Gastroesophageal sphincter (tissue), 4 donors: ENCODE data around the gene TSPO2. TPM values are rescaled to one million over a fixed set of nuclear protein-coding genes. Genes with fewer than 3 reads are reported as not detected.

Experiments
- ATAC-seq: fragments of 150-250 bp; one replicate; pipeline ENCODE4 v1.9.1; 2016; ENCODE audit warnings: mild to moderate bottlenecking, moderate library complexity
- H3K27ac ChIP-seq, 4 donors: fragments of 200-600 bp; sonication (generic) in 3 of 4; 1 replicate in 3 of 4; 2 replicates in 1 of 4; pipeline ENCODE4 v1.5.1; 2016 to 2019
- H3K27me3 ChIP-seq: fragments of 200-600 bp; sonication (generic); one replicate; pipeline ENCODE4 v1.5.1; 2019
- H3K36me3 ChIP-seq, 2 donors: fragments of 200-600 bp; sonication (generic); one replicate each; pipeline ENCODE4 v1.5.1; 2019; ENCODE audit warnings: control low read depth in 1 of 2
- H3K4me1 ChIP-seq, 3 donors: fragments of 200-600 bp; sonication (generic); 1 replicate in 2 of 3; 2 replicates in 1 of 3; pipeline ENCODE4 v1.5.1; 2016 to 2019; ENCODE audit warnings: control low read depth in 2 of 3
- H3K4me3 ChIP-seq, 2 donors: fragments of 200-600 bp; sonication (generic); one replicate each; pipeline ENCODE4 v1.5.1; 2019; ENCODE audit warnings: mild to moderate bottlenecking in 1 of 2, moderate library complexity in 1 of 2
- H3K9me3 ChIP-seq, 3 donors: fragments of 200-600 bp; sonication (generic); one replicate each; pipeline ENCODE4 v1.5.1; 2017 to 2019; ENCODE audit warnings: control low read depth in 2 of 3
- EP300 ChIP-seq: sonication (generic); formaldehyde crosslinking; IDR thresholded peaks from one replicate; pipeline ENCODE4 v1.6.1; 2017; ENCODE audit warnings: antibody characterized with exemption, mild to moderate bottlenecking
- POLR2A ChIP-seq, 2 donors: fragments of 450-650 bp; IDR thresholded peaks; one replicate each; pipeline ENCODE4 v1.6.1; 2017; ENCODE audit warnings: antibody characterized with exemption in 2 of 2, mild to moderate bottlenecking in 2 of 2, moderate library complexity in 1 of 2
- POLR2AphosphoS5 ChIP-seq: sonication (generic); formaldehyde crosslinking; IDR thresholded peaks from one replicate; pipeline ENCODE4 v1.6.1; 2017; ENCODE audit warnings: antibody characterized with exemption
- WGBS, 2 donors: methylation state at CpG; one replicate each; pipeline ENCODE4 v1.1.5; 2018; ENCODE audit warnings: low coverage in 1 of 2; 5-methylcytosine and 5-hydroxymethylcytosine counted together
- total RNA-seq, 4 donors: library from RNA; depleted of rRNA; stranded (reverse); fragments of >200 nt; gene quantifications; one replicate each; pipeline ENCODE4 v1.1.0, GENCODE V29; 2016
- TF ChIP-seq, protein P1 (sequence below), 4 experiments: fragments of 200-600 bp in 2 of 4; fragments of 450-650 bp in 2 of 4; sonication (generic) in 1 of 4; IDR thresholded peaks; one replicate each; pipeline ENCODE4 v1.5.1; 2017 to 2019; ENCODE audit warnings: antibody characterized with exemption in 4 of 4, mild to moderate bottlenecking in 2 of 4, moderate library complexity in 2 of 4

The TSPO2 gene
- total RNA-seq, 4 donors from 2014 or later: not detected

DNA sequence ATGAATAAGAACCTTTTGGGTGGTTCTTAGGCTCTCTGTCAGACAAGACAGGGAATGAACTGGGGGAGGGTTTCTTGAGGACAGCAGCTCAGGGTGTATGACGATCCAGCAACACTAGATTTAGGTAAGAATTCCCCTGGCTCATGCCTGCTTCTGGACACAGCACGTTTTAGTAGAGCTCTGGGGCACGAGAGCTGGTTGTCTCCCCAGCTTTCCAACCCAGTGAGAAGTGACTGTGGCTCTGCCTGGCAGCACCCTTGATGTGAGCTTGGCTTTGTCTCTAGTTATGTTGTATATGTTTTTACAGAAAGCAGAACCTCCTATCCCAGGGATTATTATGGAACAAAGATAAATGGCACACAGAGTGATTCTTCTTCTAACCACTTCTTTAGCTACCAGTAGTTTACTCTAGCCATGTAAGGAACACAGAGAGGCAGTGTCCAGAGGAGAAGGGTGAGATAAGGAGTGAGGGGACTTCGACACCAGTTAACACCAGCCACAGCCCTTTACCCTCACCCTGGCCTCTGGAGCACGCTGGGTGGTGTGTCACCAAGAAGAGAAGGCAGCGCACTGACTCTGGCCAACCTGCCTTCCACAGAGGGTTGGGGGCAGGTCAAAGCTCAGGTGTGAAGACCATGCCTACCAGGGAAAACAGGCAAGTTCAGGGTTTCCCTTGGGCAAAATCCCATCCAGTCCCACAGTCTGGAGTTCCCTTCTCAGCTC lies 14.7 kb downstream of the TSPO2 start:
- Histone ChIP-seq H3K4me1 (peaks cover 0 to 71% (median 5%) of the 10 kb centered on the region in 3 donors), H3K36me3 (peaks cover 0 to 9% of the 10 kb centered on the region in 2 donors), H3K9me3 (no peaks in the 10 kb centered on the region), H3K27me3 (no peaks in the 10 kb centered on the region), H3K4me3 (no peak overlapping the region), H3K27ac (peak overlapping the region in 3 of 4 donors; percentile 53 to 74 (median 69))
- 66 to 67% methylated on average over 3 to 6 of the region's 6 CpGs for WGBS, 2 donors
- no peak for TF ChIP-seq POLR2AphosphoS5
- TF ChIP-seq, protein P1, sequence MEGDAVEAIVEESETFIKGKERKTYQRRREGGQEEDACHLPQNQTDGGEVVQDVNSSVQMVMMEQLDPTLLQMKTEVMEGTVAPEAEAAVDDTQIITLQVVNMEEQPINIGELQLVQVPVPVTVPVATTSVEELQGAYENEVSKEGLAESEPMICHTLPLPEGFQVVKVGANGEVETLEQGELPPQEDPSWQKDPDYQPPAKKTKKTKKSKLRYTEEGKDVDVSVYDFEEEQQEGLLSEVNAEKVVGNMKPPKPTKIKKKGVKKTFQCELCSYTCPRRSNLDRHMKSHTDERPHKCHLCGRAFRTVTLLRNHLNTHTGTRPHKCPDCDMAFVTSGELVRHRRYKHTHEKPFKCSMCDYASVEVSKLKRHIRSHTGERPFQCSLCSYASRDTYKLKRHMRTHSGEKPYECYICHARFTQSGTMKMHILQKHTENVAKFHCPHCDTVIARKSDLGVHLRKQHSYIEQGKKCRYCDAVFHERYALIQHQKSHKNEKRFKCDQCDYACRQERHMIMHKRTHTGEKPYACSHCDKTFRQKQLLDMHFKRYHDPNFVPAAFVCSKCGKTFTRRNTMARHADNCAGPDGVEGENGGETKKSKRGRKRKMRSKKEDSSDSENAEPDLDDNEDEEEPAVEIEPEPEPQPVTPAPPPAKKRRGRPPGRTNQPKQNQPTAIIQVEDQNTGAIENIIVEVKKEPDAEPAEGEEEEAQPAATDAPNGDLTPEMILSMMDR (IDR thresholded peaks at IDR 0.05): no peak
- TF ChIP-seq POLR2A (IDR thresholded peaks at IDR 0.05): no peak
- no peak for TF ChIP-seq EP300
- peak; percentile 35 for ATAC-seq

DNA sequence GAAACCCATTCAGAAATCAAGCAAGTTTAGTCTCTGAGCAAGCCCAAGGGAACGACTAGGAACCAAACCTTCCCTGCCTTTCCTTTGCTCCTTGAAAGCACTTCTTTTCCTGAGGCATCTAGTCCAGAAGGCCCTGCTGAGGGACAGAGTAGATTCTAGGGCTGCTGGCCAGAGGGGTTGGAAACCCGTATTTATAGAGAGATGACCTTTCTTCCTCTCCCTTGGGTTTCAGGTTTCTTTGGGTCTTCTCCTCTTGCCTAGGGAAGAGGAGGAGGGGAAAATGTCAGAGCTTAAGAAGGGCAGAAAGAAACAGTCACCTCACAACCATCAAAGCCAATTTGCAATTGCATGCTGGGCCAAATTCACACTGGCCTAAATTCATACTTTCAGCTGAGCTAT lies 16.5 kb downstream of the TSPO2 start:
- 25 to 50% methylated on average over 1 of the region's 2 CpGs for WGBS, 2 donors
- Histone ChIP-seq H3K36me3 (peaks cover 4 to 22% of the 10 kb centered on the region in 2 donors), H3K27me3 (no peaks in the 10 kb centered on the region), H3K4me3 (no peak overlapping the region), H3K27ac (peak overlapping the region in 2 of 4 donors; percentile 69 to 74), H3K9me3 (no peaks in the 10 kb centered on the region), H3K4me1 (peaks cover 0 to 63% (median 5%) of the 10 kb centered on the region in 3 donors)
- ATAC-seq: no peak
- TF ChIP-seq POLR2AphosphoS5 (no peak), EP300 (no peak), POLR2A (IDR thresholded peaks at IDR 0.05) (no peak)

DNA sequence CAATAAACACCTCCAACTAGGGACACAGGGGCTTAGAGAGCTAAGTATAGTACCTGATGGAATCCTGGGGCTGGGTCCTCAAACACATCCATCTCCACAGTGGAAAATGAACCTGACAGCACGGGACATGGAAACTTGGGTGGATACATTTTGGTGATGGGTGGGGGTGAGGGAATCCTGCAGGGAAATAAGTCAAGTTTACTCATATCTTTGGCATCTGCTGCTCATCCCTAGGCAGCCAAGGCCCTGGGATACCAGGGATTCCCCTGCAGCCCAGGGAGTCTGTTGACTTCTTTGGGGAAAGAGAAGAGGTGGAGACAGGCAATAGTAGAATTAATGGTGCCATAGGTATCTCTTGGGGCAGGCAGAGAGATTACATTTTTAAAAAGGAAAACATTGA lies 17.3 kb downstream of the TSPO2 start:
- peak; percentile 38 for ATAC-seq
- TF ChIP-seq, protein P1 (IDR thresholded peaks at IDR 0.05): no peak
- TF ChIP-seq POLR2AphosphoS5 (no peak), POLR2A (IDR thresholded peaks at IDR 0.05) (no peak), EP300 (no peak)
- Histone ChIP-seq H3K4me3 (no peak overlapping the region), H3K9me3 (no peaks in the 10 kb centered on the region), H3K27me3 (no peaks in the 10 kb centered on the region), H3K27ac (peak overlapping the region in 2 of 4 donors; percentile 69 to 74), H3K4me1 (peaks cover 0 to 65% (median 5%) of the 10 kb centered on the region in 3 donors), H3K36me3 (peaks cover 4 to 29% of the 10 kb centered on the region in 2 donors)
- 21% methylated on average over 1 of the region's 1 CpG; no CpG with 5 or more reads in 1 of the 2 donors for WGBS, 2 donors

DNA sequence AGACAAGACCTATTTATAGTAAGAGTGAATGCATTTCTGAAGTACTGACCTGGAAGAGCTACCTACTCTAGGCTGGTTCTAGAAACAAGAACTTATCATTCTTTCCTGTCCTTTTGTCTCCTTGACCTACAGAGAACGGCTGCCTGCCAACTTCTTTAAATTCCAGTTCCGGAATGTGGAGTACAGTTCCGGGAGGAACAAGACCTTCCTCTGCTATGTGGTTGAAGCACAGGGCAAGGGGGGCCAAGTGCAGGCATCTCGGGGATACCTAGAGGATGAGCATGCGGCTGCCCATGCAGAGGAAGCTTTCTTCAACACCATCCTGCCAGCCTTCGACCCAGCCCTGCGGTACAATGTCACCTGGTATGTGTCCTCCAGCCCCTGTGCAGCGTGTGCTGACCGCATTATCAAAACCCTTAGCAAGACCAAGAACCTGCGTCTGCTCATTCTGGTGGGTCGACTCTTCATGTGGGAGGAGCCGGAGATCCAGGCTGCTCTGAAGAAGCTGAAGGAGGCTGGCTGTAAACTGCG lies 19.0 kb downstream of the TSPO2 start:
- WGBS, 2 donors: 83% methylated on average over 4 of the region's 13 CpGs; no CpG with 5 or more reads in 1 of the 2 donors
- no peak overlapping the region for H3K4me3 ChIP-seq
- TF ChIP-seq POLR2A (IDR thresholded peaks at IDR 0.05) (no peak), POLR2AphosphoS5 (no peak), EP300 (no peak)
- TF ChIP-seq, protein P1 (IDR thresholded peaks at IDR 0.05): no peak
- peaks cover 0 to 49% (median 5%) of the 10 kb centered on the region in 3 donors for H3K4me1 ChIP-seq
- no peaks in the 10 kb centered on the region for H3K9me3 ChIP-seq
- no peak overlapping the region for H3K27ac ChIP-seq
- no peaks in the 10 kb centered on the region for H3K27me3 ChIP-seq
- H3K36me3 ChIP-seq: peaks cover 4 to 46% of the 10 kb centered on the region in 2 donors
- no peak for ATAC-seq

DNA sequence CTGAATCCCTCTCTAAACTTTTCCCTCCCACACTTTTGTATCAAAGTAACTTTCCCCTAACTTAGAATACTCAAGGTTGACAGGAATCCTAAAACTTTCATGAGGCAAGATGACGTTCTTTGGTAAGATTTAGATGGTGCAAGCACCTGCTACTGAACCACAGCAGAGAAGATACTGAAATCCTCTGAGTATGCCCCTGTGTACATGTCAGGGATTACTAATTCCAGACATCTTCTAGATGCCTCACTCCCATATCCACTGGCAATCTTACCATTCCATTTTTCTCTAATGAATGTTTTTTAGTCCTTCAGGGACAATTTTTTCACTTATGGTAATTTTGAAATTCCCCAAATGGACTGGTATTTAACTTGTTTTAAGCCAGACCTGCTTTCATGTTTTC lies 19.8 kb downstream of the TSPO2 start:
- no peak overlapping the region for H3K27ac ChIP-seq
- peaks cover 4 to 48% of the 10 kb centered on the region in 2 donors for H3K36me3 ChIP-seq
- H3K4me3 ChIP-seq: no peak overlapping the region
- peaks cover 0 to 48% (median 5%) of the 10 kb centered on the region in 3 donors for H3K4me1 ChIP-seq
- no peaks in the 10 kb centered on the region for H3K9me3 ChIP-seq
- H3K27me3 ChIP-seq: no peaks in the 10 kb centered on the region
- WGBS, 2 donors: 25 to 38% methylated on average over 1 of the region's 1 CpG
- TF ChIP-seq EP300 (no peak), POLR2A (IDR thresholded peaks at IDR 0.05) (no peak), POLR2AphosphoS5 (no peak)
- TF ChIP-seq, protein P1 (IDR thresholded peaks at IDR 0.05): no peak
- no peak for ATAC-seq
